ENCODE results near the gene ACOX2.

Gene ACOX2

DNA sequence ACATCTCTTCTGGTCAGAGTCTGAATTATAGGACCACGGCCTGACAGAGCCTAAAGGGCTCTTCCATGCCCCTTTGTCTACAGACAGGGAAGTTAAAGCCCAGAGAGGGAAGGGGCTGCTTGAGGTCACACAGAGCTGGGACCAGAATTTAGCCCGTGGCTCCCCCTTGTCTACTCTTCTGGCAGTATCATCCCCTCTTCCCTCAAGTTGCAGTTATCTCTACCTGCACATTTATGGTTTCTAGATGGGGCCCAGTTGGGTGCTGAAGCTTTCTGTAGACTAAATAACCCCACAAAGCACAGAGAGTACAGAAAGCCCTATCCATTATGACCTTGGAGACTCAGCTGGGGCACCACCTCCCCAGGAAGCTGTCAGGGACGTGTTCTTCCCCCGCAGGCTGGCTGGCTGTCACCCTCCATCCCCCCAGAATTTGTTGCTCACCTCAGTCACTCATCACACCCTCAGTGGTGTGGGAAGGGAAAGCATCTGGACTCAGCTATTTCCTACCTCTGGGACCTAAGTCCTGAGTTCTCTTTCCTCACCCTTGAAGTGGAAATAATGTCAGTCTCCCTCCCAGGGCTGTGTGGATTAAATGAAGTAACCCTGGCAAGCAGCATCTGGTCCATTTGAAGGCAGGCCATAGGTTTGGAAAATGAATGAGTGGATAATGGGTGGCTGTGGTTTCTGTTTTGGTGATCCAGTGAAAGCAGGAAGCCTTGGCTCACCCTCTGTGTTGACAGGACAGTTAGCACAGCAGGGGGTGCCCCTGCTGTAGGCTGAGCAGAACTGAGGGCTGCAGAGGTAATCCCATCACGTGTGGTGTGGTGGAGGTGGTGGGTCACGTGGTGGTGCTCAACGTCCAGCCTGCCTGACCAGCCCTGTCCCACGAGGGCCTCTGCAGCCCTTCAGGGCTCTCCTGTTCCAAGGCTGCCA, 16.3 kb downstream of the ACOX2 start:
- TF ChIP-seq, protein P1, sequence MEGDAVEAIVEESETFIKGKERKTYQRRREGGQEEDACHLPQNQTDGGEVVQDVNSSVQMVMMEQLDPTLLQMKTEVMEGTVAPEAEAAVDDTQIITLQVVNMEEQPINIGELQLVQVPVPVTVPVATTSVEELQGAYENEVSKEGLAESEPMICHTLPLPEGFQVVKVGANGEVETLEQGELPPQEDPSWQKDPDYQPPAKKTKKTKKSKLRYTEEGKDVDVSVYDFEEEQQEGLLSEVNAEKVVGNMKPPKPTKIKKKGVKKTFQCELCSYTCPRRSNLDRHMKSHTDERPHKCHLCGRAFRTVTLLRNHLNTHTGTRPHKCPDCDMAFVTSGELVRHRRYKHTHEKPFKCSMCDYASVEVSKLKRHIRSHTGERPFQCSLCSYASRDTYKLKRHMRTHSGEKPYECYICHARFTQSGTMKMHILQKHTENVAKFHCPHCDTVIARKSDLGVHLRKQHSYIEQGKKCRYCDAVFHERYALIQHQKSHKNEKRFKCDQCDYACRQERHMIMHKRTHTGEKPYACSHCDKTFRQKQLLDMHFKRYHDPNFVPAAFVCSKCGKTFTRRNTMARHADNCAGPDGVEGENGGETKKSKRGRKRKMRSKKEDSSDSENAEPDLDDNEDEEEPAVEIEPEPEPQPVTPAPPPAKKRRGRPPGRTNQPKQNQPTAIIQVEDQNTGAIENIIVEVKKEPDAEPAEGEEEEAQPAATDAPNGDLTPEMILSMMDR (IDR thresholded peaks at IDR 0.05; ENCODE audit: low read depth, low read length): no peak
- no peak overlapping the region for H3K4me3 ChIP-seq (ENCODE audit: low read depth, low read length)

DNA sequence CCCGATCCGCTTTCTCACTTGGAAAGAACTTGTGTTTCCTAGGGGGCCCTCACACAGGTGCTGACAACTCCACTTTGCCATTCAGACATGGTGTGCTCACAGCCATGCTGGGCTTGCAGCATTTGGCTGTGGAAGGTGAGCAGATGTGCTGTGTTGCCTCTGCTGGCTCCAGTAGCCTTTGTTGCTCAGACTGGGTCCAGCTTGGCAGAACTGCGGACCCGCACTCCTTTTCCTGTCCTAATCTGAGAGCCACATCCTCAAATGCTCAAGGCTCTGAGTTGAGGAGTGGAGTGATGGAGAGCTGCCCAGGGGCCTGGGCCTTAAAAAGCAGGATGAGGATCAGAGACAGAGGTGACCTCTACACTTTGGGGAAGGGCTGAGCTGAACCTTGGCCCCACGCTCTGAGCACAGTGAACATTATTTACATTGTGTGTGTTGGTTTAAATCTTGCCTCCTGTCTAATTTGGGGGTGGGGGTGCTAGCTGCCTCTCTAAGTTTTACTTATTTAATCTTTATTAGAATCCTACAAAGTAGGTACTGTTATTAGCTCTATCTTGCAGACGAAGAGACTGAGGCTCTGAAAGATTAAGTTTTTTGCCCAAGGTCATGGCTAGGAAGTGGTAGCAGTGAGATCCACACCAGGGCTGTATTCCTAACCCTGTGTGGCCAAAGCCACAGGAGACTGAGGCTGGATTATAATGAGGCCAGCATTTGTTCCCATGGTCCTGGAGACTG, 17.2 kb downstream of the ACOX2 start:
- TF ChIP-seq, protein P1 (IDR thresholded peaks at IDR 0.05; ENCODE audit: low read depth, low read length): no peak
- no peak overlapping the region for H3K4me3 ChIP-seq (ENCODE audit: low read depth, low read length)

DNA sequence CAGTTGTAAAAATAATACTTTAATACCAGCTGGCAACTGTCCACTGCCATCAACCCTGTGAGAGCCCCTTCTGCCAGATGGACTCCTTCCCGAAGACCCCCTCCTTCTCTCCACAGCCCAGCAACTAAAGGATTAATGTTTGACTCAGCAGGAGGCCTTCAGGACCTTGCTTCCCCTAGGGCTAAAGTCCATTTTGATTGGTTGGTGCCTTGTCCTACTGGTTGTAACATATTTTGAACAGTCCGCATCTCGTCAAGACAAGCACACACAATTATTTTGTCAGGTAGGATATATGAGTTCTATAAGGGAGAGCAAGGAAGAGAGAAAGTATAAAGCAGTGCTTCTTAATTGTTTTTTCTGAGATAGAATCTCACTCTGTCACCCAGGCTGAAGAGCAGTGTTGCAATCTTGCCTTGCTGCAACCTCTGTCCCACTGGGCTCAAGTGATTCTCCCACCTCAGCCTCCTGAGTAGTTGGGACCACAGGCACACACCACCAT, 18.6 kb downstream of the ACOX2 start:
- no peak overlapping the region for H3K4me3 ChIP-seq (ENCODE audit: low read depth, low read length)
- TF ChIP-seq, protein P1 (IDR thresholded peaks at IDR 0.05; ENCODE audit: low read depth, low read length): no peak

- no peak overlapping the region for H3K4me3 ChIP-seq (ENCODE audit: low read depth, low read length)
- TF ChIP-seq, protein P1 (IDR thresholded peaks at IDR 0.05; ENCODE audit: low read depth, low read length): no peak
Observed at GRCh38 chr3:58514405-58514804, 22.6 kb downstream of the ACOX2 start.

GRCh38 chr3:58508437-58508836, 28.6 kb downstream of the ACOX2 start:
- TF ChIP-seq, protein P1 (IDR thresholded peaks at IDR 0.05; ENCODE audit: low read depth, low read length): no peak

GRCh38 chr3:58507356-58508078, 29.5 kb downstream of the ACOX2 start:
- TF ChIP-seq, protein P1 (IDR thresholded peaks at IDR 0.05; ENCODE audit: low read depth, low read length): no peak

More at GRCh38 chr3:58508437-58508836, 28.6 kb downstream of the ACOX2 start:
- H3K4me3 ChIP-seq (ENCODE audit: low read depth, low read length): no peak overlapping the region

More at GRCh38 chr3:58507356-58508078, 29.5 kb downstream of the ACOX2 start:
- no peak overlapping the region for H3K4me3 ChIP-seq (ENCODE audit: low read depth, low read length)

Measured in WI38 (cell line).